Suppressor macrophage treated with lipopolysaccharide for 1 hour (primary cell): ENCODE data around the gene JPT2.

Experiments used
- DNase-seq, 3 donors: peaks; one replicate each; pipeline ENCODE4 v3.0.0-alpha.2; 2020 to 2022

JPT2 gene, protein sequence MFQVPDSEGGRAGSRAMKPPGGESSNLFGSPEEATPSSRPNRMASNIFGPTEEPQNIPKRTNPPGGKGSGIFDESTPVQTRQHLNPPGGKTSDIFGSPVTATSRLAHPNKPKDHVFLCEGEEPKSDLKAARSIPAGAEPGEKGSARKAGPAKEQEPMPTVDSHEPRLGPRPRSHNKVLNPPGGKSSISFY

DNA sequence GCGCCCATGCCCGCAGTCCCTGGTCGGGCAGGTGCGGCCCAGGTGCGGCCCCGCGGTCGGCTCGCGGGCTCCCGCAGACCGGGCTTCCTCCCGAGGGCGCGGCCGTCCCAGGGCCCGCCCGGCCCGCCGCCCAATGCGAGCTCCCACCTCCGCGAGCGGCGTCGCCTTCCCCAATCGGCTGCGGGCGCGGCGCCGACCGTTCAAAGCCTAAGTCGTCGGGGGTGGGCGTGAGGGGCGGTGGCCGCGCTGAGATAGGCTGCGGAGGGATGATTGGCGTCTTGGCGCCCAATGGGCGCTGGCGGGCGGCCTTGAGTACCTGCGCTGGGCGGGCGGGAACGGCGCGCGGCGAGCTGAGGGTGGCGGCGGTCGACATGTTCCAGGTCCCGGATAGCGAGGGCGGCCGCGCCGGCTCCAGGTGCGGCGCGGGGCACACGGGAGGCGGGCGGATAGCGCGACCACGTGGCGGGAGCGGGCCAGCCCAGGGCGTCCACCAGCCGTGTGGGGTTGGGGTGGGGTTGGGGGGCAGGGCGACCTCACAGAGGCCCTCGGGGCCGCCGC lies at the start of gene JPT2:
JPT2 (plus strand) TSS at position 338 of the 558 bp plus-strand sequence; CDS start at position 372, 34 bp downstream.
- DNase-seq = peak; percentile 98 to 100 (median 99)

DNA sequence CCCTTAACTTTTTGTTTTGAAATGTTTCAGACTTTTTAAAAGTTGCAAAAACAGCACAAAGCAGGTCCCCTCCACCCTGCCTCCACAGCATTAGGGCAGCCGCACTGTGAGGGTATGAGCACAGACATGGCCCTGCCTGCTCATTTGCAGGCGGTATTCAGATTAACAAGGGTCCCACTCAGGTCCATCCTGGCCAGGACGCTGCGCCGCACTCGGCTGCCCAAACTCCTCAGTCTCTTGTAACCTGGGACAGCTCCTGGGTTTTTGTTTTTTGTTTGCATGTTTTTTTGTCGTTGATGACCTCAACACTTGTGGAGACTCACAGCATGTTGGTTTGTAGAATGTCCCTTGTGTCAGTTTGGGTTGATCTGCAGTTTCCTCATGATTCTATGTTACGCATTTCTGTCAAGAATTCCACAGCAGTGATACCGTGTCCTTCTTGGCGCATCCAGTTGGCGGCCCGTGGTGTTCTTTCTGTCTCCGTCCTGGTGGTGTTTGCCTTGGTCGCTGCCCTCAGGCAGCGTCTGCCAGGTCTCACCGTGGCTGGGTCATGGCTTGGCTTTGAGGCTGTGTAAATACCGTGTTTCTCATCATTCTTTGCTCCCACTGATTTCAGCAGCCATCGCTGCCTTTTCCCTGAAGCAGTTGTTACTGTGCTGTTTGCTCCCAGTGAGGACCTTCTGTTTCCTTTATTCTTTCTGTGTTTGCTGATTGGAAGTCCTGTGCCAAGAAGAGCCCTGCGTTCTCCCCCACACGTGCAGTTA lies 47.4 kb upstream of the JPT2 start:
- no peak for DNase-seq

DNA sequence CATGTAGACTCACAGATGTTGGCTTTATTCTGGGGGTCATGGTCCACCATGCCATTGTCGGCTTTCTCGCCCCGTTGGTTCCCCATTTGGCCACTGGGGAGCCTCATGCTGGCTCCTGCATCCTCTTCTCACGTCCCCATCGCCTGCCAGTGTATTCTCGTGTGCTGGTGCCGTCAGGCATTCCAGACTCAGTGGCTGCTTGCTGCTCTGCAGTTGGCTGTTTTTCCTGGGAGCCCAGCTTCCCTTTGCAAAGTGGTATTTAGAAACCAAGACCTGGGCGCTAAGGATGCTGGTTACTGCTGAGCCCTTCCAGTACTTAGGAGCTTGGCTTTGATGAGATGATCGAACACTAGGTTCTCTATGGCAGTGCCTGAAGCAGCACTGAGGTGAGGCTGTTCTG lies 46.8 kb upstream of the JPT2 start:
- no peak for DNase-seq

DNA sequence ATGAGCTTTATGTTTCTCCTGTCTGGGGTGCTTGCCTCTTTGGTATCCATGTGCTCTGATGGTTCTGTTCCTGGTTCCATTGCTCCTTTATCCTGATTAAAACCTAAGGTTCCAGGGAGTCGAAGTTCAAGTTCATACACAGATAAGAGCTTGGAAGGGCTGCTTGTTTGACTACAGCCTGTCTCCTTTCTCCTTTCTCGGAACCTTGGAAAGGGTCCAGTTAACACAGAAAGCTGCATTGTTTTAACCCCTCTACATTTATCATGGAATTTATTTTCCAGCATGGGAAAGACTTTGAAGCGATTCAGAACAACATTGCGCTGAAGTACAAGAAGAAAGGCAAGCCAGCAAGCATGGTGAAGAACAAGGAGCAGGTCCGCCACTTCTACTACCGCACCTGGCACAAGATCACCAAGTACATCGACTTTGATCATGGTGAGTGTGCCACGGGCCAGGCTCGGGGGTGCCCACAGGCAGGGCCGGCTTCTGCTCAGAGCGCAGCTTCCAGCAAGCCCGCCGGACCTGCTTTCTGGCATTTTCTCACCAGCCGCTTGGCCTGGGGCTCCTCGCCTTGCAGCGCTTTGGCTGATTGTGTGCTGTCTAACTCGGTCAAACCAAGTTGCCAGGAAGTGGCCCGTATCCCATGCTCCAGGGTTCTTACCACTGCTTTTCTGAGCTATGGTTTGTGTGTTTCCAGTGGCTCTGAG lies 46.0 kb upstream of the JPT2 start:
- no peak for DNase-seq

DNA sequence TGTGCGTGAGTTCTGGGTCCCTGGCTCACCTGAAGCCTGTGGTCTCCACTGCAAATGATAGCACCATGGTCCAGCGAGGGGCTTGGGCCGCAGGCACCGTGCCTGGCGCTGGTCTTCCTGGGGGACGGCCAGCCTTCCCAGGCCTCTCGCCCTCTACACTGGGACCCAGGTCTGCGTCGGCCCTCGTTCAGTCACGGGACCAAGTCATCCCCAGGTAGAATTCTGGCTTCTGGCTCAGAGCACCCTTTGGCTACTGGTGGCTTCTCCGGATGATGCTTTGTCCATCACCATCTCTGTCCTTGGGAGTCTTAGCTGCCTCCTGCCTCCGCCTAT lies 45.5 kb upstream of the JPT2 start:
- no peak for DNase-seq

DNA sequence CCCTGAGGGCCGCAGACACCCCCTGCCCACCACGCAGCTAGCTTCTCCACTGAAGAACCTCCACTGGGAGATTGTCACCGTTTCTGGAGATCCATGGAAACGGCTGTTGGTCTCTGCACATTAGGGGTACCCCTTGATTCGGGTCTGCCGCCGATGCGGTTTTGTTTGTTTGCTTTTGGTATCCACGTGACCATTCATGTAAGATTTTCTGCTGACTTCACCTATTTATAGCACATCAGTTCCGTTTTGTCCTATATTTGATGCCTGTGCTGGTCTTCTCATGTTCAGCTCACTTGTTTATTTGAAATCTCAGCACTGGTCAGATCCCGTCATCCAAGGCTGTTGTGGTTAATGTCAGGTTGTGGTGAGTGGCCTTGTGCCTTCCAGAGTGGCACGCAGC lies 44.8 kb upstream of the JPT2 start:
- no peak for DNase-seq

DNA sequence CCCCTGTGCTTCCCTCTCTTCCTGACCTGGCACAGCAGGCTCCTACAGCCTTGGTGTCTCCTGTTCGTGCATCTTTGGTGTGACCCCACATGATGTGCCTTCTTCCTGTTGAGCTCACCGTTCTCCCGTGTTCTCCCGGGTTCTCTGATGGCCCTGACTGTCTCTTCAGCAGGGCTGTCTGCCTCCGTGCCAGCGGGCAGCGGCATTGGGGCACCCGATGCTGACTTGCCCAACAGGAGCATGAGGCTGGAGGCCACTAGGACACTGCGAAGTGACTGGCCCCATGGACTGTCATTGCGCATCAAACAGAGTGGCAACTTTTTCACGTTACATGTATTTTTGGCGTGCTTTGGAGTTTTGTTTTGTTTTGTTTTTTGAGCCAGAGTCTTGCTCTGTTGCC lies 43.5 kb upstream of the JPT2 start:
- no peak for DNase-seq

DNA sequence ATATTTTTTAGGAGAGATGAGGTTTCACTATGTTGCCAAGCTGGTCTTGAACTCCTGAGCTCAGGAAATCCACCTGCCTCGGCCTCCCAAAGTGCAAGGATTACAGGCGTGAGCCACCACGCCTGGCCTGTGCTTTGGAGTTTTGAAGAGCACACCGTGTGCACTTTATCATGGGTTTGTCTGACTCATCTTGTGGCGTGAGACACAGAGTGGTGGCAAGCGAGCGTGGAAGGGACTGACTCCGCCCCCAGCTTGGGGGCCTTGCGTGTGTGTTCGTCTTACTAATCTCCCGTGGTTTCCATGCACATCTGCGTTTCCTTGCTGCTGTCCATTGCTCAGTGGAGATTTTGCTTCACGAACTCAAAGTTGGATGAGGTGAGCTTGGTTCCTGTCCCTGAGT lies 43.0 kb upstream of the JPT2 start:
- DNase-seq = peak; percentile 8 to 22 (median 15)

DNA sequence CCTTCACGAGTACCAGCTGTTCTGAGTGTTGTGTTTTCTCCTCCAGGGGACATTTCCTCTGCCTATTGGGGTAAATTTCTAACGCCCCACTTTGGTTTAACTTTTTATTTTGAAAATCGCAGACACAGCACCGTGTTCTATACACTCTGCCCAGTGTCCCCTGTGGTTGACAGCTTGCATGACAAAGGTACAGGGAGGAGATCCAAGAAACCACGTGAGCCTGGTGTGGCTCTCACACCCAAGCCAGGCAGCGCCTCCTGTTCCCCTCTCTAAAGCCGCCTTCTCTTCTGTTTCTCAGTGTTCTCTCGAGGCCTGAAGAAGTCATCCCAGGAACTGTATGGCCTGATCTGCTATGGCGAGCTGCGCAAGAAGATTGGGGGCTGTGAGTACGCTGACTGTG lies 40.6 kb upstream of the JPT2 start:
- no peak for DNase-seq

DNA sequence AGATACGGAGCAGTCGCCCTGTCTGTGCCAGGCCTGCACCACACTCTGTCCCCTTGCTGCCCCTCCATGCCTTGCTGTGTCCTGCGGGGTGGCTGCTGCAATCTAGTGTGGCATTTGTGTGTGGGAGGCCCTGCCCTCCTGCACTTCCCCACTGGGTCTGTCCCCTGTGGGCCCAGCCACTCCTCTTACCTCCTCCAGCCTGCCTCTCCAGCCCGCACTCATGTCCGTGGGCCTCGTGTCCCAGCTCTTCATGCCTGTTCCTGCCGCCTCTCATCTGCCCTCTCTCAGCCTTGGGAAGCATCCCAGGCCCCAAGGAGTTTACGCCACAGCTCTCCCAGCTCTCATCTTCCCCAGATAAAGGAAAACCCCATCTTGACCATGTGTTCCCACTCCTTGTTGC lies 39.3 kb upstream of the JPT2 start:
- peak in 2 of 3 donors; percentile 31 to 39 for DNase-seq

DNA sequence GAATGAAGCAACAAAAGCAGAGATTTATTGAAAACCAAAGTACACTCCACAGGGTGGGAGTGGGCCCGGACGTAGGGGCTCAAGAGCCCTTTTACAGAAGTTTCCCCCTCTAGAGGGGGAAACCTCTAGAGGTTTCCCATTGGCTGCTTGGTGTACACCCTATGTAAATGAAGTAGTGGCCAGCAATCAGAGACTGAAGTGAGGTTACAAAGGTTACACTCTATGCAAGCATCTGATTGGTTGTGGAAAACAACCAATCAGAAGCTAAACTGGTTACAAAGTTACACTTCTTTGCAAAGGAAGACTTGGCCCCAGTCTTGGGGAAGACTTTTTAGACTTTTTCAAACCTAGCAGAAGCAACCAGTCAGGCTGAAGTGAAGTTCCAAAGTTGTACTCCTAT lies 38.8 kb upstream of the JPT2 start:
- DNase-seq = no peak

DNA sequence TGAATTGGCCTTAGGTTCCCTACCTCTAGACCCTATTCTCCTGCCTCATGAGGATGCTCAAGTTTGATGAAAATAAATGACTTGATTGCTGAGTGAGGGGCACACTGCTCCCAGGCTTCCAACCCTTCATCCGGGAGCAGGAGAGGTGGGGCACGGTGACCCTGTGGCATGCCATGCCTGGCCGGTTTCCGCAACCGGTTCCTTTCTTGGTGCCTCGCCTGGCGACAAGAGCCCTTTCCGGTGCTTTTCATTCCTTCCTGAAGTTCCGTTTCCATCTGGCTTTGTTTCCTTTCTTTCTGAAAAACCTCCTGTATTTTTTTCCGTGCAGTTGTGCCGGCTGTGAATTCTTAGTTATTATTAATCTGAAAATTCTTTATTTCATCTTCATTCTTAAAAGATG lies 38.2 kb upstream of the JPT2 start:
- no peak for DNase-seq

DNA sequence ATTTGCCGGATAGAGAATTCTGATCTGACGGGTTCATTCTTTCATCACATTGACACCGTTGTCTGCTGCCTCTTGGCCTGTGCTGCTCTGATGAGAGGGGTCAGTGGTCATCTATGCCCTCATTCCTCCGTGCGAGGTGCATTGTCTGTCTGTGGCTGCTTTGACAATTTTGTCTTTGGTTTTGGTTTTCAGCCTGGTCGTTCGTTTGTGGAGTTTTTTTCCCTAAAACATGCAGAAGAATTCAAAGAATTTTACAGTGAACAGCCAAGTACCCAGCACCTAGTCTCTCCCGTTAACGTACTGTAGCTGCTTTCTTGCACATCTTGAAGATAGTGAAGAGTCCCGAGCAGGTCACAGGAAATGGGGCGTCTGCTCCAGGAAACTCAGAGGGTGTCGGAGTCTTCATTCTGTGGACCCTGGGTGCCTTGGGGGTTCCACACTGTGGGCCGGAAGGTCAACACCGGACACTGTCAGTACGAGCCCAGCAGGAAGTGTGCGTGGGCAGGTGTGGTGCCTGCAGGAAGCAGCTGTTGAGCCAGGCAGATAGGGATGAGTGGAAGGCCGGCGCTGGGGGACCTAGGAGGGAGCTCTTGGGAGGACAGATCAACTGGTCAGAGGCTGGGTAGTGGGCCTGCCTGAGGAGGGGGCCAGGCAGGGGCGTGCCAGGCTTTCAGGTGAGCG lies 37.7 kb upstream of the JPT2 start:
- DNase-seq = no peak

DNA sequence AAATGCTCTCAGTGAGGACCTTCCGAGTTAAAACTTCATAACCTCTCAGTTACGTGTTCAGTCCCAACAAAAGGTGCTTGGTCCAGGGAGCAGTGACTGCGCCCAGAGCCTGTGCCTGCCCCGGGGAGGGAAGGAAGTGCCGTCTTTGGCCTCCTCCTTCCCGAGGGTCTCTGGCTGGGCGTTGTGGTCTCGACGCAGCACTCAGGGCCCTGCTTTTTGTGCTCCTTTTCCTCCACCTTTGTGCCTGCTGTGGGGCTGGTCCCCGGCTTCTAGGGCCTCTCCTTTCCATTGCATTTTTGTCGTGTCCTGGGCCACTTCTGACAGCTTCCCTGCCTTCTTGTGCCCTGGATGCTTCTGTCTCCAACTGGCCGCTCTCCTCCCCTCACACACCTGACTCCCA lies 36.8 kb upstream of the JPT2 start:
- no peak for DNase-seq

DNA sequence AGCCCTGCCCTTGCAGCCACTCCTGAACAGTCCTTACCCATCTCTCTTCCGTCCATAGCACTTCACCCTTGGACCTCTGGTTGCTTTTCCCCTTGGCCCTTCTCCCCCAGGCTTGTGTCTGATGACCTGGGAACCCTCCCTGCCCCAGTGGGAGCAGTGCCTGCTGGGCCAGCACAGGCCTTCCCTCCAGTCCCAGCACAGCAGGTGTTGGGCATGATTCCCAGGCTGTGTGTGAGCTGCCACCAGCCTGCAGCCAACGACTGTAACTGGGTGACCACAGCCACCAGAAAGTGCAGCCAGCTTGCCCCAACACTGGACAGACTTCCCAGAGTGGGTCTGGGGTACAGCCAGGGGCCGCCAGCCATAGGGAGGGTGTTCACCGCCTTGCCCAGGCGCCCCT lies 35.9 kb upstream of the JPT2 start:
- DNase-seq = no peak

DNA sequence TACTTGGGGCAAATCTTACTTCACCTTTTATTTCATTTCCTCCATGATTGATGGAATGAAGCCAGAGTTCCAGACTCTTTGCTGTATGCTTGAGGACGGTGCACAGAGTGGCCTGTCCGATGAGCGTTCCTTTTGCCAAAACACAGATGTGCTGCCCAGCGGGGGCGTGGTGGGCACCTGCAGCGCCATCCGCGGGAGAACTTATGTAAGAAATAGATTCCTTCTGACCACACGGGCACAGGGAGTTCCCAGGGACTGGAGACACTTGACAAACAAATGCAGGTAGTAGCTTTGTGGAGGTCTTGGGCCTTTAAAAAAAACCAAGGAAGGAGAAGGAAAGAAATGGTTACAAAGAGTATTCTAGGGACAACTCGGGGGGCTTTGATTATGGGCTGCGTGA lies 35.3 kb upstream of the JPT2 start:
- no peak for DNase-seq

DNA sequence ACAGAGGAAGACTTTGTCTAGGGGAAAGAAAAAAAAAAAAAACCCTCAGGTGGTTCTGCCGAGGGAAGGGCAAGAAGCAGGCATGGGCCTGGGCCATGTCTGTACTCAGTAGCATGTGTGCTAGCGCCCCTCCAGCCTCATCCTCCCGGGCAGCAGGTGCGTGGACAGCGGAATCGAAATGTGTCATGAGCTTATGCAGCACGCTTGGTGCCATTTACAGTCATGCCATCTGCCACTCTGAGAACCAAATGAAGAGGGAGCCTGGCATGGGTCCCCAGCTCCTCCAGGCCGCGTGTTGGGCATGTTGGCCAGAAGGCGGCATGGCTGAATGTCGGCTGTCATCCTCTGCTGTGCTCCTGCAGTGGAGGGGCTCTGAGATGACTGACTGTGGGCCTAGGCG lies 34.6 kb upstream of the JPT2 start:
- no peak for DNase-seq

DNA sequence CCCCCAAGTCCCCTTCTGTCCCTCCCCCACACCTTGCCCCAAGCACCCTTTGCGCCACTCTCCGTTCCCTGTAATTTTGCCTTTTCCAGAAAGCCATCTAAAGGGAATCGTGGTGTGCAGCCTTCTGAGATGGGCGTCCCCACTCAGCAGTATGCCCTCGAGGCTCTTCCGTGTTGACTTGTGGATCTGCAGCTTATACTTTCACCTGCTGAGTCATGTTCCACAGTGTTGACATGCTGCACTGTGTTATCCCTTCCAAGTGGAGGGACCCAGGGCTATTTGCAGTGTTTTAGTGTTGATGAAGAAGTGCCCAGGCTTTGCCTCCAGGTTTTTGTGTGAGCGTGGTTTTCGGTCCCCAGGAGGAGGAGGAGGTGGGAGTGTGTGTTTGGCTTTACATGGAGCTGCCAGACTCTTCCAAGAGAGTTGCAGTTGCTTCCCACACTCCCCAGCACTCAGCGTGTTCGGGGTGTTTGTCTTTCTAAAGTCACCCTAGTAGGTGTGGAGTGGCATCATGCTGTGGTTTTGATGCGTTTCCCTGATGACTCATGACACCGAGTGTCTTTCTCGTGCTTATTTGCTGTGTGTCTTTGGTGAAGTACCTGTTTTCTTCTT lies 32.1 kb upstream of the JPT2 start:
- DNase-seq = peak; percentile 79 to 89 (median 84)

DNA sequence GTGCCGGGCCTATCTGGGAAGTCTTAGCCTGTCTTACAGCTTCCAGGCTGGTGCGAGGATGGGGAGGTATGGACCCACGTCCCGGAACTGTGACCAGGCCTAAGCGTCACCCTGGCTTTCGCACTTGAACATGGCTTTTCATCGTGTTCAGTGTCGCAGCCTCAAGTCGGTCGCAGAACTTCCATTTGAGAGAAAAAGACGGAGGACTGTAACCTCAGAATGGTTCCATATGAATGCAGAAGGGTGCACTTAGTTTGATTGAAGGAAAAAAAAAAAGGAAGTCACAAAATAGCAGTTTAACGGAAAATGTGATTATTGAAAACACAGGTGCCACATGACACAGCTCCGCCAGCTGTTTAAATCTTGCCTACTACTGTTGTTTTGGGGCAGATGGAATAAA lies 30.2 kb upstream of the JPT2 start:
- peak in 2 of 3 donors; percentile 13 to 22 for DNase-seq

DNA sequence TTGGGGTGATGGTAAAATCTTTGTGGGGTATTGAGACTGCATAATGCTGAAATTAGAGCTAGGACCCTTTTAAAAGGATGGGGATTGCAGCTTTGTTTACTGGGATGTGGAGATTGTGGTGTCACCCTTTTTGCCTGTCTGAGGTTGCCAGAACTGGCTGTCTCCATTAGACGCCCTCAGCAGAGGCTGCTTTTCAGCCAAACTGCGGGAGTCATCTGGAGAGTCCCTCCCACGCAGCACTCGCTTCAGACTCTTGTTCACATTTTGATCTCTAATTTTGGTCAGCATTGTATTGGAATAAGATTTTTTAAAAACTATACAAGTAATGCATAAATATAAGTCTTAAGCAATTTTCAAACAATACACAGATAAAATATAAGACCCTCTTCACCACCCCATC lies 27.9 kb upstream of the JPT2 start:
- DNase-seq = no peak

DNA sequence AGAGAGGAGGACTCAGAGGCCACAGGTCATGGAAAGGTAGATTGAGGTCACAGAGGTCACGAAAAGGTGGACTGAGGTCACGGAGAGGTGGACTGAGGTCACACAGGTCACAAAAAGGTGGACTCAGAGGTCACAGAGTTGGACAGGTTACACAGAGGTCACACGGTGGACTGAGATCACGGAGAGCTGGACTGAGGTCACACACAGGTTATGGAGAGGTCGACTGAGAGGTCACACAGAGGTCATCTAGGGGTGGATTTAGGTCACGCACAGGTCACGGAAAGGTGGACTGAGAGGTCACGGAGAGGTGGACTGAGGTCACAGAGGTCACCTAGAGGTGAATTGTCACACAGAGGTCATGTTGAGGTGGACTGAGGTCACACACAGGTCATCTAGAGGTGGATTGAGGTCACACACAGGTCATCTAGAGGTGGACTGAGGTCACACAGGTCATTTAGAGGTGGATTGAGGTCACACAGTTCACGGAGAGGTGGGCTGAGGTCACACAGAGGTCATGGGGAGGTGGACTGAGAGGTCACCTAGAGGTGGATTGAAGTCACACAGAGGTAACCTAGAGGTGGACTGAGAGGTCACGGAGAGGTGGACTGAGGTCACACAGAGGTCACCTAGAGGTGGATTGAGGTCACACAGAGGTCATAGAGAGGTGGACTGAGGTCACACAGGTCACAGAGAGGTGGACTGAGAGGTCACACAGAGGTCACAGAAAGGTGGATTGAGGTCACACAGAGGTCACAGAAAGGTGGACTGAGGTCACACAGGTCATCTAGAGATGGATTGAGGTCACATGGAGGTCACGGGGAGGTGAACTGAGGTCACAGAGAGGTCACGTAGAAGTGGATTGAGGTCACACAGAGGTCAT lies 26.7 kb upstream of the JPT2 start:
- DNase-seq = no peak

DNA sequence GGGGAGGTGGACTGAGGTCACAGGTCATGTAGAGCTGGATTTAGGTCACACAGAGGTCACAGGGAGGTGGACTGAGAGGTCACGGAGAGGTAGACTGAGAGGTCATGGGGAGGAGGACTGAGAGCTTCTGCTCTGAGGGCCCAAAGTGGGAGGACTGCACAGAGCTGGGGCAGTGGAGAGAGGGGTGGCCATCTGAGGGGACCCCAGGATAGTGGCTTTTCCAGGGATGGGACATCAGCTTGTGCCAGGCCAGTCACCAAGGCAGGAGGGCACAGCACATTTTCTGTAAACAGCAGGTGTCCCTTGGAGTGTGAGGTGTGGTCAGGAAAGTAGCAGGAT lies 26.1 kb upstream of the JPT2 start:
- no peak for DNase-seq
